DMS79 treated with DMSO at 0.1 percent for 48 hours (cell line): Measurements from ENCODE around the gene ICAM4.
"Not testable (repeated sequence)": the region's sequence is repeated elsewhere in the genome, so short reads cannot be mapped to it uniquely, and the experiment has no call there.

Experiments used
- DNase-seq: peaks from one replicate; lab custom pipeline; 2025; lab: John Stamatoyannopoulos, UW

The ICAM4 gene

GRCh38 chr19:10318807-10319682, 32.3 kb downstream of the ICAM4 start:
- DNase-seq: no peak

- DNase-seq: no peak
Observed at GRCh38 chr19:10320602-10321416, 34.1 kb downstream of the ICAM4 start.

GRCh38 chr19:10321417-10321797, 34.7 kb downstream of the ICAM4 start:
- no peak for DNase-seq

GRCh38 chr19:10321874-10322835, 35.4 kb downstream of the ICAM4 start:
- no peak for DNase-seq

GRCh38 chr19:10325732-10326131, 39.0 kb downstream of the ICAM4 start:
- DNase-seq: no peak

GRCh38 chr19:10327793-10328192, 41.0 kb downstream of the ICAM4 start:
- DNase-seq: no peak

GRCh38 chr19:10328558-10329429, 42.0 kb downstream of the ICAM4 start:
- no peak for DNase-seq

GRCh38 chr19:10329555-10329954, 42.8 kb downstream of the ICAM4 start:
- no peak for DNase-seq

GRCh38 chr19:10332158-10332964, 45.6 kb downstream of the ICAM4 start:
- DNase-seq: no peak

GRCh38 chr19:10332965-10333757, 46.4 kb downstream of the ICAM4 start, which contains the start of gene RAVER1:
RAVER1 (minus strand) TSS chr19:10333529; CDS start chr19:10333507, 22 bp downstream.
- DNase-seq: peak; percentile 94

- no peak for DNase-seq
Observed at GRCh38 chr19:10333758-10334587, 47.2 kb downstream of the ICAM4 start.

GRCh38 chr19:10334588-10335351, 48.0 kb downstream of the ICAM4 start:
- DNase-seq: no peak

- no peak for DNase-seq
Observed at GRCh38 chr19:10335352-10335985, 48.7 kb downstream of the ICAM4 start.

GRCh38 chr19:10336725-10337124, 50.0 kb downstream of the ICAM4 start:
- DNase-seq: not testable (repeated sequence)
